DOHH2 (cell line): ENCODE results near the gene RASA3.

Experiments used
- H3F3A ChIP-seq: fragments of 200-600 bp; sonication (generic), shearing (Covaris generic); 2 replicates; pipeline ENCODE4 v1.6.0; 2016; ENCODE audit warnings: antibody characterized with exemption, mild to moderate bottlenecking; ENCODE audit not compliant: control insufficient read depth, insufficient read depth
- H3K27ac ChIP-seq: fragments of 200-600 bp; sonication (generic); 2 replicates; pipeline ENCODE4 v1.5.1; 2014; ENCODE audit warnings: low read depth, mild to moderate bottlenecking, low read length, moderate library complexity
- H3K27me3 ChIP-seq: fragments of 200-600 bp; sonication (generic); 2 replicates; pipeline ENCODE4 v1.6.1; 2014; ENCODE audit warnings: mild to moderate bottlenecking, low read length, mixed read lengths; ENCODE audit not compliant: control insufficient read depth
- H3K36me3 ChIP-seq: fragments of 200-600 bp; sonication (generic); 2 replicates; pipeline ENCODE4 v1.6.1; 2014; ENCODE audit warnings: mild to moderate bottlenecking, low read length, moderate library complexity, mixed read lengths; ENCODE audit not compliant: control insufficient read depth
- H3K4me1 ChIP-seq: fragments of 200-600 bp; sonication (generic); 2 replicates; pipeline ENCODE4 v1.6.1; 2014; ENCODE audit warnings: mild to moderate bottlenecking, low read length, mixed read lengths; ENCODE audit not compliant: control insufficient read depth
- H3K4me2 ChIP-seq: fragments of 200-600 bp; sonication (generic); 2 replicates; pipeline ENCODE4 v1.6.0; 2014; ENCODE audit warnings: mild to moderate bottlenecking, low read length, moderate library complexity
- H3K4me3 ChIP-seq: fragments of 200-600 bp; sonication (generic); 2 replicates; pipeline ENCODE4 v1.5.1; 2014; ENCODE audit warnings: mild to moderate bottlenecking, low read length, mixed read lengths
- H3K79me2 ChIP-seq: fragments of 200-600 bp; sonication (generic); 2 replicates; pipeline ENCODE4 v1.6.1; 2014; ENCODE audit warnings: mild to moderate bottlenecking, low read length, mixed read lengths; ENCODE audit not compliant: control insufficient read depth
- H3K9me2 ChIP-seq: fragments of 200-600 bp; sonication (generic); replicated peaks from 2 replicates; pipeline ENCODE4 v1.6.1; 2014; ENCODE audit warnings: mild to moderate bottlenecking, low read length, mixed read lengths; ENCODE audit not compliant: control insufficient read depth
- H3K9me3 ChIP-seq: fragments of 200-600 bp; sonication (generic); 2 replicates; pipeline ENCODE4 v1.6.1; 2014; ENCODE audit warnings: antibody characterized with exemption, low read length, mixed read lengths; ENCODE audit not compliant: control insufficient read depth, insufficient read depth
- H4K20me1 ChIP-seq: fragments of 200-600 bp; sonication (generic); 2 replicates; pipeline ENCODE4 v1.6.0; 2014; ENCODE audit warnings: low read depth, mild to moderate bottlenecking, antibody characterized with exemption, low read length, moderate library complexity; ENCODE audit not compliant: control insufficient read depth, insufficient read depth
- CTCF ChIP-seq: fragments of 200-600 bp; sonication (generic); IDR thresholded peaks from one replicate; pipeline ENCODE4 v1.5.1; 2014; ENCODE audit warnings: antibody characterized with exemption, mild to moderate bottlenecking, low read depth, low read length; ENCODE audit not compliant: poor library complexity, severe bottlenecking
- EZH2phosphoT487 ChIP-seq: fragments of 200-600 bp; sonication (generic); IDR thresholded peaks from 2 replicates; pipeline ENCODE4 v1.6.1; 2017; ENCODE audit warnings: borderline replicate concordance, mild to moderate bottlenecking, antibody characterized with exemption, low read length, moderate library complexity, mixed read lengths

Gene RASA3

DNA sequence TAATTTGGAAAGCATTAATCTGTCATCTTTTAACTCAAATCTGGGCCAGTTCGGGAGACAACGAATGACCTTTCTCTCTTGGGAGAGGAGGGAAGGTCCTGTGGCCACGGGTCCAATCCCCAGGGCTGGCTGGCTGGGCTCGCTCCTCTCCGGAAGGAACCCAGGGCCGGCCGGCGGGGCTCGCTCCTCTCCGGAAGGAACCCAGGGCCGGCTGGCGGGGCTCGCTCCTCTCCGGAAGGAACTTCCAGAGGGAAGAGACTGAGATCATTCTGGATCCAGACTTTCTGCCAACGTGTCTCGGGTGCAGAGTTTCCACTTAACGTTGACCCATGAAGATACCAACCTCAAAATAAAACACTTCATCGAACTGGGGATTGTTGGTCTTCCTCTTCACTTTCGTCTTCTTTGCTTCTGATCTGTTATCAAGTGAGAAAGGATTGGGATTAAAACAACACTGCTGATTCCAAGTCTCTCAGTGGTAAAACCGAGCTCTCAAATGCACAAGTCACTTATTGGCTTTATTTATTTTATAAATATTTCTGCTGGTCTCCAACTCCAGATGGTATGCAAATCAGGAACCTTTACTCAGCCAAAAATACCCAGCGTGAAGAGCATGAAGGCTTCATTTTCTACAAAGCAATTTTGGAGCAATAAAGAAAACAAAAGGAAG is 105.2 kb downstream of the RASA3 start:
- Histone ChIP-seq H3K9me3 (peaks cover 8% of the 10 kb centered on the region; the same call in 1 of the 2 replicates), H3K4me1 (peaks cover 51% of the 10 kb centered on the region), H3K27me3 (no peaks in the 10 kb centered on the region), H3K4me2 (peak overlapping the region; percentile 68), H3K4me3 (peak overlapping the region; percentile 59), H3K9me2 (no peaks in the 10 kb centered on the region), H3F3A (no peaks in the 10 kb centered on the region), H3K79me2 (no peaks in the 10 kb centered on the region), H4K20me1 (no peaks in the 10 kb centered on the region), H3K27ac (peak overlapping the region; percentile 67), H3K36me3 (no peaks in the 10 kb centered on the region)
- TF ChIP-seq EZH2phosphoT487: no peak
- no peak for TF ChIP-seq CTCF

GRCh38 chr13:114026481-114026880 is 105.9 kb downstream of the RASA3 start:
- Histone ChIP-seq H3F3A (no peaks in the 10 kb centered on the region), H3K79me2 (no peaks in the 10 kb centered on the region), H3K4me3 (peak overlapping the region; percentile 59; the same call in 1 of the 2 replicates), H3K4me1 (peaks cover 58% of the 10 kb centered on the region), H4K20me1 (no peaks in the 10 kb centered on the region), H3K36me3 (no peaks in the 10 kb centered on the region), H3K27me3 (no peaks in the 10 kb centered on the region), H3K9me2 (no peaks in the 10 kb centered on the region), H3K9me3 (peaks cover 8% of the 10 kb centered on the region; the same call in 1 of the 2 replicates), H3K4me2 (peak overlapping the region; percentile 68), H3K27ac (peak overlapping the region; percentile 67; the same call in 1 of the 2 replicates)
- TF ChIP-seq EZH2phosphoT487 (no peak), CTCF (no peak)

DNA sequence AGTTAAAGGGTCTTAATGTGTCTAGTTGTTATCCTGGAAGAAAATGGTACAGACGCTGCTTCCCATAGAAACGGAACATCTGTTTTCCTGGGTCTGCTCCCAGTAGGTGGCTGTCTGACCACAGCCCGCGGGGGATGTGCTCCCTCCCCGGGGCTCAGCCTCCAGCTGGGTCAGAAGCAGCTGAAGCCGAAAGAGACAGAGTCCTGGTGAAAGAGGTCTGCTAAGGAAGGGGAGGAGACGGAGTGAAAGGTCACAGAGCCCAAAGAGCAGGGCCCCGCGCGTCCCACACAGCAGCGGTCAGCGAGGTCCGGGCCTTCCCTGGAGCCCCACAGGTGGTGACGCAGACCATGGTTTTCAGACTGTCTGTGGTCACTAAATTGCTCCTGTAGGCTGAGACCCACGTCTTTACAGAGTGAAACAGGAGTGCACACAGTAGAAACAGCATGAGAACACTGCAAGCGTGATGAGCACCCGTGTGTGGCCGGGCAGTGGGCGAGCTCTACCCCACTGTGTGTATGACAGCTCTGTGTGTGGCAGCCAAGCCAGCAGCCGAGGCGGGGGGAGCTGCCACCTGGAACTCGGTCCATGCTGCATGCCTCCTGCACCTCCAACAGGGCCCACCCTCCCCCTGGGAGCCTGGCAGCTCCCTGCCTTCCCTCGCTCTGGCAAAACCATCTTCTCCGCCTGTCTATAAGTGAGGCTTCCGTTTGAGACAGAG is 106.5 kb downstream of the RASA3 start:
- TF ChIP-seq CTCF: no peak
- no peak for TF ChIP-seq EZH2phosphoT487
- Histone ChIP-seq H3K9me2 (no peaks in the 10 kb centered on the region), H3K36me3 (no peaks in the 10 kb centered on the region), H3K27ac (peak overlapping the region; percentile 57), H3K9me3 (peaks cover 2% of the 10 kb centered on the region; the same call in 1 of the 2 replicates), H3K4me3 (peak overlapping the region; percentile 57; the same call in 1 of the 2 replicates), H4K20me1 (no peaks in the 10 kb centered on the region), H3K4me2 (peak overlapping the region; percentile 68), H3F3A (no peaks in the 10 kb centered on the region), H3K4me1 (peaks cover 64% of the 10 kb centered on the region), H3K27me3 (no peaks in the 10 kb centered on the region), H3K79me2 (no peaks in the 10 kb centered on the region)
